Natural killer cell (primary cell): ENCODE data around the gene LYST. TPM values are rescaled to one million over a fixed set of nuclear protein-coding genes. Genes with fewer than 3 reads are reported as not detected.
A peak's percentile ranks its signal among the peaks of the same experiment; 100 is the strongest.

Experiments used
- ATAC-seq, 3 donors: fragments of 150-1000 bp in 2 of 3; fragments of 200-7000 bp in 1 of 3; cut with Tn5 transposase; 1 replicate in 1 of 3; 2 replicates in 2 of 3; pipeline ENCODE4 v1.10.0; 2021; ENCODE audit warnings: mild to moderate bottlenecking in 2 of 3, moderate library complexity in 2 of 3
- DNase-seq, 2 donors: peaks; one replicate each; pipeline versions ENCODE4 v3.0.0 to v3.0.0-alpha.2; 2013 to 2021; ENCODE audit warnings: mixed read lengths in 1 of 2
- H3K27ac ChIP-seq: one replicate; pipeline ENCODE4 v1.5.1; 2013; ENCODE audit warnings: mild to moderate bottlenecking, low read length
- H3K27me3 ChIP-seq: one replicate; pipeline ENCODE4 v1.6.1; 2013; ENCODE audit warnings: low read length; ENCODE audit not compliant: control insufficient read depth, insufficient read depth
- H3K36me3 ChIP-seq: one replicate; pipeline ENCODE4 v1.6.1; 2013; ENCODE audit warnings: low read length; ENCODE audit not compliant: control insufficient read depth, insufficient read depth
- H3K4me1 ChIP-seq: one replicate; pipeline ENCODE4 v1.6.1; 2013; ENCODE audit warnings: low read length; ENCODE audit not compliant: control insufficient read depth, insufficient read depth
- H3K4me3 ChIP-seq: one replicate; pipeline ENCODE4 v1.5.1; 2013; ENCODE audit warnings: low read length
- H3K9me3 ChIP-seq: one replicate; pipeline ENCODE4 v1.6.1; 2013; ENCODE audit warnings: low read length; ENCODE audit not compliant: control insufficient read depth, insufficient read depth
- H3K27ac Mint-ChIP-seq, 2 donors: one replicate each; pipeline ENCODE4 v1.8.0; 2022; ENCODE audit warnings: mild to moderate bottlenecking in 2 of 2, mixed read lengths in 2 of 2, moderate library complexity in 1 of 2
- H3K27me3 Mint-ChIP-seq, 2 donors: one replicate each; pipeline ENCODE4 v1.8.0; 2022; ENCODE audit warnings: low read depth in 2 of 2, mixed read lengths in 2 of 2
- H3K36me3 Mint-ChIP-seq: one replicate; pipeline ENCODE4 v1.8.0; 2022; ENCODE audit warnings: mixed read lengths
- H3K4me1 Mint-ChIP-seq, 2 donors: one replicate each; pipeline ENCODE4 v1.8.0; 2022; ENCODE audit warnings: mixed read lengths in 2 of 2
- H3K4me3 Mint-ChIP-seq: one replicate; pipeline ENCODE4 v1.8.0; 2022; ENCODE audit warnings: mild to moderate bottlenecking, moderate library complexity, mixed read lengths
- H3K9me3 Mint-ChIP-seq, 2 donors: one replicate each; pipeline ENCODE4 v1.8.0; 2022; ENCODE audit warnings: mixed read lengths in 2 of 2
- CTCF ChIP-seq: fragments of 200-600 bp; IDR thresholded peaks from one replicate; pipeline ENCODE4 v1.8.0; 2022; ENCODE audit warnings: antibody characterized with exemption
- WGBS: methylation state at CpG from one replicate; pipeline ENCODE4 v1.1.7; 2013; ENCODE audit warnings: missing lambda C conversion rate; ENCODE audit not compliant: insufficient coverage; 5-methylcytosine and 5-hydroxymethylcytosine counted together
- intact Hi-C: fragments of 100-400 bp; cut with micrococcal nuclease; formaldehyde crosslinking; loops from one replicate; pipeline ENCODE4 v1.14.2; 2022
- total RNA-seq, 4 donors: library from RNA; stranded (reverse); fragments of 120-200 nt in 1 of 4; gene quantifications; one replicate each; pipeline versions ENCODE4 v1.2.3 to v1.2.4, GENCODE V29; 2013 to 2022

LYST gene
- total RNA-seq, 3 donors from 2014 or later (not counting 1 experiment from before 2014, with no cell fraction given) = 89.9 to 115 (median 93.6) TPM

DNA sequence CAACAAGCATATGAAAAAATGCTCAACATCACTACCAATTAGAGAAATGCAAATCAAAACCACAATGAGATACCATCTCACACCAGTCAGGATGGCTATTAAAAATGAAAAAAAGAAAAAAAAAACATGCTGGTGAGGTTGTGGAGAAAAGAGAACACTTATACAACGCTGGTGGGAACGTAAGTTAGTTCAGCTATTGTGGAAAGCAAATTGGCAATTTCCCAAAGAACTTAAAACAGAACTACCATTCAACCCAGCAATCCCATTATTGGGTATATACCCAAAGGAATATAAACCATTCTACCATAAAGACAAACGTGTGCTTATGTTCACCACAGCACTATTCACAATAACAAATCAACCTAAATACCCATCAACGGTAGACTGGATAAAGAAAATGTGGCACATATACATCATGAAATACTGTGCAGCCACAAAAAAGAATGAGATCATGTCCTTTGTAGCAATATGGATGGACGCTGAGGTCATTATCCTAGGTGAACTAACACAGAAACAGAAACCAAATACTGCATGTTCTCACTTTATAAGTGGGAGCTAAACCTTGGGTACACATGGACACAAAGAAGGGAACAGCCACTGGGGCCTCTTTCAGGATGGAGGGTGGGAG, 49.5 kb downstream of the LYST start:
- H3K4me3 Mint-ChIP-seq = no peak overlapping the region
- Histone ChIP-seq H3K27me3 (no peaks in the 10 kb centered on the region), H3K27ac (no peak overlapping the region), H3K4me1 (no peaks in the 10 kb centered on the region), H3K36me3 (peaks cover 3% of the 10 kb centered on the region), H3K9me3 (no peaks in the 10 kb centered on the region), H3K4me3 (no peak overlapping the region)
- H3K27me3 Mint-ChIP-seq = no peaks in the 10 kb centered on the region
- intact Hi-C loops = no loop called here
- TF ChIP-seq CTCF = no peak
- no peak for ATAC-seq
- no peak for DNase-seq
- H3K36me3 Mint-ChIP-seq = no peaks in the 10 kb centered on the region
- H3K9me3 Mint-ChIP-seq = no peaks in the 10 kb centered on the region
- 92% methylated on average over 3 of the region's 5 CpGs for WGBS
- peaks cover 13 to 27% of the 10 kb centered on the region in 2 donors for H3K4me1 Mint-ChIP-seq
- H3K27ac Mint-ChIP-seq = peak overlapping the region; percentile 0 to 70

- Histone ChIP-seq H3K27me3 (no peaks in the 10 kb centered on the region), H3K4me3 (no peak overlapping the region), H3K9me3 (no peaks in the 10 kb centered on the region), H3K4me1 (no peaks in the 10 kb centered on the region), H3K27ac (no peak overlapping the region), H3K36me3 (peaks cover 32% of the 10 kb centered on the region)
- Mint-ChIP-seq H3K27me3 (no peaks in the 10 kb centered on the region), H3K4me3 (no peak overlapping the region), H3K4me1 (no peaks in the 10 kb centered on the region), H3K27ac (no peak overlapping the region), H3K9me3 (no peaks in the 10 kb centered on the region), H3K36me3 (peaks cover 8% of the 10 kb centered on the region)
- TF ChIP-seq CTCF = no peak
- ATAC-seq (no peak), DNase-seq (no peak)
- 97% methylated on average over 11 of the region's 12 CpGs for WGBS
- intact Hi-C loops = no loop called here
Measured at GRCh38 chr1:235809688-235810397, 56.9 kb downstream of the LYST start.

- WGBS = 98% methylated on average over 5 of the region's 6 CpGs
- DNase-seq = no peak
- Mint-ChIP-seq H3K27me3 (no peaks in the 10 kb centered on the region), H3K4me1 (no peaks in the 10 kb centered on the region), H3K4me3 (no peak overlapping the region), H3K36me3 (peaks cover 8% of the 10 kb centered on the region), H3K9me3 (no peaks in the 10 kb centered on the region), H3K27ac (no peak overlapping the region)
- no peak for ATAC-seq
- TF ChIP-seq CTCF = no peak
- Histone ChIP-seq H3K27ac (no peak overlapping the region), H3K9me3 (no peaks in the 10 kb centered on the region), H3K36me3 (peaks cover 46% of the 10 kb centered on the region), H3K4me3 (no peak overlapping the region), H3K27me3 (no peaks in the 10 kb centered on the region), H3K4me1 (no peaks in the 10 kb centered on the region)
- intact Hi-C loops = no loop called here
Measured at GRCh38 chr1:235808223-235808622, 58.5 kb downstream of the LYST start.
